K562 (cell line): ENCODE data around the gene ST3GAL3. TPM values are rescaled to one million over a fixed set of nuclear protein-coding genes. Genes with fewer than 3 reads are reported as not detected.

Experiments
- CEBPB ChIP-seq: fragments of 450-650 bp; IDR thresholded peaks from 2 replicates; pipeline ENCODE4 v1.6.1; 2016; ENCODE audit warnings: missing genetic modification characterization, missing compliant biosample characterization
- CEBPG ChIP-seq, 3 experiments: fragments of 200-800 bp in 1 of 3; sonication (Bioruptor generic) in 1 of 3; sonication (generic) in 1 of 3; formaldehyde crosslinking in 1 of 3; IDR thresholded peaks in 2 of 3; conservative IDR thresholded peaks in 1 of 3; 2 replicates each; pipeline versions ENCODE4 v1.6.1 to v1.8.0; 2016 to 2022; ENCODE audit warnings: missing compliant biosample characterization in 2 of 3, missing genetic modification characterization in 2 of 3, mild to moderate bottlenecking in 1 of 3, missing genetic modification reagents in 1 of 3
- ELK3 ChIP-seq: fragments of 450-650 bp; formaldehyde crosslinking; IDR thresholded peaks from 2 replicates; pipeline ENCODE4 v1.4.0; 2020; ENCODE audit warnings: mild to moderate bottlenecking
- EP300 ChIP-seq: IDR thresholded peaks from 2 replicates; pipeline ENCODE4 v1.6.1; 2012; ENCODE audit warnings: low read length, improper control_type of control experiment
- FOXP4 ChIP-seq: sonication (generic); formaldehyde crosslinking; IDR thresholded peaks from 2 replicates; pipeline ENCODE4 v1.8.0; 2022; ENCODE audit warnings: mild to moderate bottlenecking, missing genetic modification reagents, borderline replicate concordance
- GABPB1 ChIP-seq: sonication (generic); formaldehyde crosslinking; IDR thresholded peaks from 2 replicates; pipeline ENCODE4 v1.8.0; 2022; ENCODE audit warnings: mild to moderate bottlenecking, missing genetic modification reagents
- HDAC6 ChIP-seq: IDR thresholded peaks from 2 replicates; pipeline ENCODE4 v1.6.1; 2012; ENCODE audit warnings: low read depth, mild to moderate bottlenecking, control low read depth, inconsistent platforms, low read length, moderate library complexity
- ILK ChIP-seq: fragments of 450-650 bp; IDR thresholded peaks from 2 replicates; pipeline ENCODE4 v1.6.1; 2016; ENCODE audit warnings: missing genetic modification characterization, low read depth, mild to moderate bottlenecking, missing compliant biosample characterization, moderate library complexity, borderline replicate concordance
- MEF2D ChIP-seq: conservative IDR thresholded peaks from 2 replicates; pipeline ENCODE4 v1.6.1; 2016; ENCODE audit warnings: low read depth, missing genetic modification characterization, missing compliant biosample characterization
- MYBL2 ChIP-seq, 2 experiments: fragments of 450-650 bp in 1 of 2; sonication (generic) in 1 of 2; formaldehyde crosslinking in 1 of 2; IDR thresholded peaks; 2 replicates each; pipeline versions ENCODE4 v1.6.1 to v1.8.1; 2017 to 2022; ENCODE audit warnings: borderline replicate concordance in 1 of 2, inconsistent platforms in 1 of 2, low read depth in 1 of 2, mild to moderate bottlenecking in 1 of 2, missing genetic modification reagents in 1 of 2, moderate library complexity in 1 of 2
- NFE2L1 ChIP-seq: fragments of 450-650 bp; IDR thresholded peaks from 2 replicates; pipeline ENCODE4 v1.6.1; 2016; ENCODE audit warnings: missing genetic modification characterization, low read depth, mild to moderate bottlenecking, missing compliant biosample characterization, moderate library complexity, borderline replicate concordance
- NUFIP1 ChIP-seq: fragments of 450-650 bp; IDR thresholded peaks from 2 replicates; pipeline ENCODE4 v1.6.1; 2018; ENCODE audit not compliant: partially characterized antibody
- SMARCB1 ChIP-seq: IDR thresholded peaks from 2 replicates; pipeline ENCODE4 v1.6.1; 2011; ENCODE audit warnings: improper control_type of control experiment, low read depth; ENCODE audit not compliant: insufficient read length
- SRSF3 ChIP-seq: fragments of 200-400 bp; formaldehyde crosslinking; IDR thresholded peaks from 2 replicates; pipeline ENCODE4 v1.6.1; 2016; ENCODE audit warnings: mild to moderate bottlenecking, low read length, moderate library complexity; ENCODE audit not compliant: insufficient read depth
- TAF7 ChIP-seq: fragments of 450-650 bp; IDR thresholded peaks from 2 replicates; pipeline ENCODE4 v1.6.1; 2016; ENCODE audit warnings: missing genetic modification characterization, missing compliant biosample characterization
- TFAP4 ChIP-seq: sonication (generic); formaldehyde crosslinking; IDR thresholded peaks from 2 replicates; pipeline ENCODE4 v1.8.0; 2022; ENCODE audit warnings: missing genetic modification reagents, mild to moderate bottlenecking, moderate library complexity, borderline replicate concordance
- ZNF134 ChIP-seq: fragments of 250-450 bp; sonication (Bioruptor Pico); conservative IDR thresholded peaks from 2 replicates; pipeline ENCODE4 v1.4.0; 2020
- ZNF143 ChIP-seq: sonication (generic); formaldehyde crosslinking; IDR thresholded peaks from 2 replicates; pipeline ENCODE4 v1.9.0; 2022; ENCODE audit warnings: mild to moderate bottlenecking, missing genetic modification reagents
- ZNF324 ChIP-seq: fragments of 250-450 bp; sonication (Bioruptor Pico); IDR thresholded peaks from 2 replicates; pipeline ENCODE4 v1.4.0; 2020; ENCODE audit warnings: mild to moderate bottlenecking
- ZNF395 ChIP-seq: fragments of 200-800 bp; sonication (Bioruptor generic); IDR thresholded peaks from 2 replicates; pipeline ENCODE4 v1.6.1; 2017; ENCODE audit warnings: missing genetic modification characterization, missing compliant biosample characterization
- ZNF696 ChIP-seq: fragments of 250-450 bp; sonication (Bioruptor Pico); conservative IDR thresholded peaks from 2 replicates; pipeline ENCODE4 v1.4.0; 2020; ENCODE audit warnings: mild to moderate bottlenecking, moderate library complexity
- polyA plus RNA-seq, 8 experiments: library from polyadenylated mRNA; depleted of rRNA in 4 of 8; stranded (reverse) in 5 of 8; unstranded in 3 of 8; fragments of >200 nt; fragmentation: Nextera tagmentation in 2 of 8; fragmentation: Illumina TruSeq in 1 of 8; extraction: Ambion mirVana in 2 of 8; extraction: Trizol in 1 of 8; gene quantifications; 2 replicates each; pipeline versions ENCODE4 v1.2.1 to v1.2.3, GENCODE V29; 2011 to 2014; ENCODE audit warnings: inconsistent platforms in 1 of 8, missing spikeins in 1 of 8
- total RNA-seq, 7 experiments: library from RNA; depleted of rRNA in 6 of 7; stranded (reverse); fragments of >200 nt in 6 of 7; fragmentation: Illumina TruSeq in 2 of 7; extraction: Trizol in 2 of 7; gene quantifications; 2 replicates each; pipeline versions ENCODE4 v1.2.1 to v1.2.3, GENCODE V29; 2011 to 2021; ENCODE audit warnings: low replicate concordance in 1 of 7

ST3GAL3 gene
- total and polyA plus RNA-seq, 9 of the 15 experiments (the other 6 are each of a cell fraction or from before 2014, with no cell fraction given) = 1.2 to 18.9 (median 11.0) TPM

- TF ChIP-seq ELK3 (CRISPR knock-in tag) = no peak
- peak; percentile 95 for TF ChIP-seq GABPB1
- TF ChIP-seq ZNF324 = no peak
- TF ChIP-seq EP300 = peak; percentile 18; the same call in 1 of the 2 replicates
- TF ChIP-seq MEF2D (tag) = 0 out of 2 replicates have a peak, but pooled peaks have one; percentile 64
- peak; percentile 28; the same call in 1 of the 2 replicates for TF ChIP-seq TAF7
- TF ChIP-seq ZNF134 (CRISPR knock-in tag) = no peak
- no peak for TF ChIP-seq HDAC6
- TF ChIP-seq CEBPB (tag) = peak; percentile 92
- no peak for TF ChIP-seq CEBPG (CRISPR knock-in tag; IDR thresholded peaks at IDR 0.05)
- peak; percentile 25 to 83; a peak in 2 of 4 replicates for TF ChIP-seq CEBPG (tag; conservative IDR thresholded peaks at IDR 0.05 in 1 of 2, IDR thresholded peaks at IDR 0.05 in 1 of 2)
- peak; percentile 53 for TF ChIP-seq SMARCB1
- no peak for TF ChIP-seq NFE2L1 (tag)
- peak; percentile 96 for TF ChIP-seq TFAP4 (CRISPR knock-in tag)
- peak; percentile 100 for TF ChIP-seq ZNF143 (CRISPR knock-in tag)
- TF ChIP-seq SRSF3 = no peak
- TF ChIP-seq MYBL2 (IDR thresholded peaks at IDR 0.05; ENCODE audit: low read depth) = no peak
- no peak for TF ChIP-seq MYBL2 (CRISPR knock-in tag; IDR thresholded peaks at IDR 0.05; ENCODE audit: borderline replicate concordance)
- TF ChIP-seq FOXP4 (CRISPR knock-in tag) = peak; percentile 11; the same call in 1 of the 2 replicates
- TF ChIP-seq ZNF395 = peak; percentile 72
- TF ChIP-seq NUFIP1 = no peak
- no peak for TF ChIP-seq ZNF696 (CRISPR knock-in tag)
- no peak for TF ChIP-seq ILK (tag)
Measured at GRCh38 chr1:43946236-43947060, 239.1 kb downstream of the ST3GAL3 start, which contains the start of gene IPO13 (continued).
